IMR-90 (cell line): ENCODE results near the gene CAMTA1. TPM values are rescaled to one million over a fixed set of nuclear protein-coding genes. Genes with fewer than 3 reads are reported as not detected.

Experiments used
- ATAC-seq: fragments of 200-7000 bp; cut with Tn5 transposase; 2 replicates; pipeline ENCODE4 v1.9.1; 2020; ENCODE audit warnings: low read depth, mild to moderate bottlenecking, moderate library complexity
- BruUV-seq: library from RNA; stranded (reverse); fragments of 400-500 nt; replicated peaks from 2 replicates; lab custom pipeline; 2021; lab: Mats Ljungman, UMichigan
- CTCF ChIA-PET: fragments of 300-600 bp; formaldehyde crosslinking; extraction: SDS; loops from one replicate; lab custom pipeline; 2021; ENCODE audit warnings: antibody characterized with exemption; lab: Yijun Ruan, JAX
- POLR2A ChIA-PET: fragments of 300-600 bp; sonication (Branson Sonifier 250); formaldehyde crosslinking; loops from one replicate; lab custom pipeline; 2022; ENCODE audit warnings: antibody characterized with exemption; ENCODE audit not compliant: unreplicated experiment; lab: Charles Lee
- DNase-seq: peaks from one replicate; pipeline ENCODE4 v3.0.0; 2013
- H2AFZ ChIP-seq: replicated peaks from 2 replicates; pipeline ENCODE3; 2013; ENCODE audit warnings: low read length, mild to moderate bottlenecking; ENCODE audit not compliant: poor library complexity
- H2AK5ac ChIP-seq: 2 replicates; pipeline ENCODE4 v1.6.1; 2013; ENCODE audit warnings: low read depth, low read length, inconsistent platforms
- H2AK9ac ChIP-seq: replicated peaks from 2 replicates; pipeline ENCODE3; 2013; ENCODE audit warnings: mild to moderate bottlenecking, low read depth, low read length, moderate library complexity; ENCODE audit not compliant: poor library complexity
- H2BK120ac ChIP-seq: 2 replicates; pipeline ENCODE4 v1.6.1; 2013; ENCODE audit warnings: low read depth, low read length, inconsistent platforms
- H2BK15ac ChIP-seq: 3 replicates; pipeline ENCODE4 v1.6.1; 2013; ENCODE audit warnings: low read depth, low read length, inconsistent platforms
- H2BK20ac ChIP-seq: 2 replicates; pipeline ENCODE4 v1.6.1; 2013; ENCODE audit warnings: low read depth, mild to moderate bottlenecking, inconsistent platforms, low read length, moderate library complexity
- H2BK5ac ChIP-seq: 2 replicates; pipeline ENCODE4 v1.6.1; 2013; ENCODE audit warnings: mild to moderate bottlenecking, low read depth, low read length, inconsistent platforms; ENCODE audit not compliant: poor library complexity, severe bottlenecking
- H3K14ac ChIP-seq: replicated peaks from 2 replicates; pipeline ENCODE4 v1.6.1; 2013; ENCODE audit warnings: low read depth, low read length, inconsistent platforms
- H3K18ac ChIP-seq: 2 replicates; pipeline ENCODE4 v1.6.1; 2013; ENCODE audit warnings: low read depth, low read length, control low read depth
- H3K23ac ChIP-seq: 2 replicates; pipeline ENCODE4 v1.6.1; 2013; ENCODE audit warnings: low read depth, low read length, inconsistent platforms
- H3K27ac ChIP-seq: 2 replicates; pipeline ENCODE4 v1.5.1; 2013; ENCODE audit warnings: mild to moderate bottlenecking, control low read depth, low read length; ENCODE audit not compliant: insufficient read depth
- H3K27me3 ChIP-seq: 2 replicates; pipeline ENCODE4 v1.6.1; 2013; ENCODE audit warnings: low read length; ENCODE audit not compliant: control insufficient read depth, insufficient read depth
- H3K36me3 ChIP-seq: 2 replicates; pipeline ENCODE4 v1.6.1; 2013; ENCODE audit warnings: low read length, mixed read lengths; ENCODE audit not compliant: control insufficient read depth, insufficient read depth
- H3K4ac ChIP-seq: 2 replicates; pipeline ENCODE4 v1.6.1; 2013; ENCODE audit warnings: low read depth, low read length, inconsistent platforms
- H3K4me1 ChIP-seq: 2 replicates; pipeline ENCODE4 v1.6.1; 2013; ENCODE audit warnings: low read length, mixed read lengths; ENCODE audit not compliant: control insufficient read depth, insufficient read depth
- H3K4me2 ChIP-seq: 2 replicates; pipeline ENCODE4 v1.6.1; 2013; ENCODE audit warnings: low read depth, mild to moderate bottlenecking, control low read depth, low read length, moderate library complexity
- H3K4me3 ChIP-seq: 2 replicates; pipeline ENCODE4 v1.5.1; 2013; ENCODE audit warnings: low read depth, mild to moderate bottlenecking, control low read depth, low read length, moderate library complexity; ENCODE audit not compliant: insufficient read depth
- H3K56ac ChIP-seq: 2 replicates; pipeline ENCODE4 v1.6.1; 2013; ENCODE audit warnings: low read length, inconsistent platforms; ENCODE audit not compliant: insufficient read depth; ENCODE audit errors: extremely low read depth
- H3K79me1 ChIP-seq, 2 experiments: 2 replicates each; pipeline ENCODE4 v1.6.1; 2013; ENCODE audit warnings: low read length in 2 of 2, inconsistent platforms in 1 of 2, low read depth in 1 of 2
- H3K9ac ChIP-seq: 2 replicates; pipeline ENCODE4 v1.6.1; 2013; ENCODE audit warnings: low read depth, low read length, control low read depth
- H3K9me1 ChIP-seq: 2 replicates; pipeline ENCODE4 v1.6.1; 2013; ENCODE audit warnings: low read length, inconsistent platforms; ENCODE audit not compliant: insufficient read depth
- H3K9me3 ChIP-seq: 2 replicates; pipeline ENCODE4 v1.6.1; 2013; ENCODE audit warnings: low read length; ENCODE audit not compliant: control insufficient read depth, insufficient read depth
- H4K20me1 ChIP-seq: 2 replicates; pipeline ENCODE4 v1.6.1; 2013; ENCODE audit warnings: low read length, inconsistent platforms; ENCODE audit not compliant: insufficient read depth
- H4K5ac ChIP-seq: 2 replicates; pipeline ENCODE4 v1.6.1; 2013; ENCODE audit warnings: mild to moderate bottlenecking, low read depth, low read length, control low read depth
- H4K8ac ChIP-seq, 2 experiments: 2 replicates each; pipeline ENCODE4 v1.6.1; 2013; ENCODE audit warnings: low read depth in 2 of 2, low read length in 2 of 2, control low read depth in 1 of 2, inconsistent platforms in 1 of 2
- H4K91ac ChIP-seq: 2 replicates; pipeline ENCODE4 v1.6.1; 2013; ENCODE audit warnings: low read depth, low read length, inconsistent platforms; ENCODE audit not compliant: insufficient read depth
- CEBPB ChIP-seq: IDR thresholded peaks from 2 replicates; pipeline ENCODE4 v1.6.1; 2012; ENCODE audit warnings: low read depth, low read length, improper control_type of control experiment
- FOS ChIP-seq: fragments of 150-350 bp; IDR thresholded peaks from 2 replicates; pipeline ENCODE4 v1.6.1; 2016; ENCODE audit warnings: low read depth, low read length
- RAD21 ChIP-seq: IDR thresholded peaks from 2 replicates; pipeline ENCODE4 v1.6.1; 2012; ENCODE audit warnings: low read length, improper control_type of control experiment
- WGBS, 2 experiments: methylation state at CpG; one replicate each; pipeline versions ENCODE4 v1.1.5 to v1.1.7; 2013; ENCODE audit warnings: missing lambda C conversion rate in 2 of 2; ENCODE audit not compliant: insufficient read length in 1 of 2; ENCODE audit errors: extremely low coverage in 2 of 2; 5-methylcytosine and 5-hydroxymethylcytosine counted together
- dilution Hi-C: fragments of 300-500 bp; cut with HindIII; formaldehyde crosslinking; loops from one replicate; pipeline ENCODE4 v1.14.3; 2018; ENCODE audit warnings: low sequenced_read_pairs; ENCODE audit not compliant: unreplicated experiment
- in situ Hi-C: fragments of 300-500 bp; cut with MboI; formaldehyde crosslinking; loops from 3 replicates; pipeline ENCODE4 v1.14.3; 2019; ENCODE audit warnings: low sequenced_read_pairs, inconsistent platforms, mixed read lengths
- intact Hi-C: fragments of 100-400 bp; cut with micrococcal nuclease; formaldehyde crosslinking; loops from 2 replicates; pipeline ENCODE4 v1.10.0; 2022
- polyA plus RNA-seq, 3 experiments: library from polyadenylated mRNA; depleted of rRNA; stranded (reverse); fragments of >200 nt; gene quantifications; 2 replicates each; pipeline ENCODE4 v1.2.3, GENCODE V29; 2012; ENCODE audit warnings: low replicate concordance in 1 of 3
- total RNA-seq: library from RNA; depleted of rRNA; stranded (reverse); fragments of >200 nt; gene quantifications from 2 replicates; pipeline ENCODE4 v1.2.3, GENCODE V29; 2012
- TF ChIP-seq, protein P1 (sequence below): fragments of 150-350 bp; IDR thresholded peaks from 2 replicates; pipeline ENCODE4 v1.6.1; 2016; ENCODE audit warnings: low read depth, mild to moderate bottlenecking, low read length, moderate library complexity, borderline replicate concordance

The CAMTA1 gene
- total and polyA plus RNA-seq, 2 of the 4 experiments (the other 2 are of a cell fraction), result 35.5 to 74.3 TPM

DNA sequence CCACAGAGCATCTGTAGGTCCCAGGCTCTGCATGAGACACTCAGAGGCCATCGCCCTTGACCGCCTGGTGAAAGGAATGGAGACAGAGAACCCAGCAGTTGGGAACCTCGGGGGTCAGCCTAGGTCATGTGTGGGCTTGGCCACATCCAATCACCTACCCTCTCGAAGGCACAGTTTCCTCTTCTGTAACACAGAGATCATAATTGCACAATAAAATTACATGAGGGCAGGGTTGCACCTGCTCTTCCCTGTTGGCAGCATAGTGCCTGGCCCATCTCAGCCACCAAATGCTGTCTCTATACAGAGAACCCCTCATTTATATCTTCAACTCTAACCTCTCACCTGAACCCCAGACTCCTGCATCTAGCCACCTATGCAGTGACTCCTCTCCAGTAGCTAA is 567.7 kb downstream of the CAMTA1 start:
- Histone ChIP-seq H4K5ac (no peak overlapping the region), H3K23ac (no peak overlapping the region), H3K56ac (no peak overlapping the region), H3K9ac (no peak overlapping the region), H3K18ac (no peak overlapping the region), H3K9me3 (no peaks in the 10 kb centered on the region), H3K14ac (no peak overlapping the region), H2AK9ac (no peak overlapping the region), H3K4me1 (no peaks in the 10 kb centered on the region), H2BK20ac (no peak overlapping the region), H4K8ac (no peak overlapping the region), H2BK120ac (no peak overlapping the region), H3K4me3 (no peak overlapping the region), H2BK5ac (no peak overlapping the region), H3K4ac (no peak overlapping the region), H4K91ac (no peak overlapping the region), H2AK5ac (no peak overlapping the region), H4K20me1 (no peaks in the 10 kb centered on the region; the same call in 1 of the 2 replicates), H3K4me2 (no peak overlapping the region), H3K27me3 (no peaks in the 10 kb centered on the region; the same call in 1 of the 2 replicates), H3K27ac (no peak overlapping the region), H3K79me1 (no peaks in the 10 kb centered on the region), H2BK15ac (no peak overlapping the region), H3K9me1 (no peaks in the 10 kb centered on the region), H3K36me3 (no peaks in the 10 kb centered on the region), H2AFZ (no peak overlapping the region)
- dilution Hi-C loops, result no loop called here
- DNase-seq, result no peak
- TF ChIP-seq, protein P1, sequence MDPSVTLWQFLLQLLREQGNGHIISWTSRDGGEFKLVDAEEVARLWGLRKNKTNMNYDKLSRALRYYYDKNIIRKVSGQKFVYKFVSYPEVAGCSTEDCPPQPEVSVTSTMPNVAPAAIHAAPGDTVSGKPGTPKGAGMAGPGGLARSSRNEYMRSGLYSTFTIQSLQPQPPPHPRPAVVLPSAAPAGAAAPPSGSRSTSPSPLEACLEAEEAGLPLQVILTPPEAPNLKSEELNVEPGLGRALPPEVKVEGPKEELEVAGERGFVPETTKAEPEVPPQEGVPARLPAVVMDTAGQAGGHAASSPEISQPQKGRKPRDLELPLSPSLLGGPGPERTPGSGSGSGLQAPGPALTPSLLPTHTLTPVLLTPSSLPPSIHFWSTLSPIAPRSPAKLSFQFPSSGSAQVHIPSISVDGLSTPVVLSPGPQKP, result no peak
- no peak for TF ChIP-seq FOS
- no peak for TF ChIP-seq RAD21
- no peak for TF ChIP-seq CEBPB
- BruUV-seq, result no TSS peak
- in situ Hi-C loops, result no loop called here
- ATAC-seq, result no peak
- CTCF ChIA-PET, result interaction anchor here (0.7 kb wide), 2 partner anchors 30 to 49 kb away, joined by 3 read pairs; no protein-coding TSS in a partner anchor
- WGBS, 2 experiments, result no CpG with 5 or more reads among the region's 4 CpGs
- POLR2A ChIA-PET, result no interaction called here
- intact Hi-C loops, result no loop called here
